ENCODE results near the gene TEAD1. TPM values are rescaled to one million over a fixed set of nuclear protein-coding genes. Genes with fewer than 3 reads are reported as not detected.
A peak's percentile ranks its signal among the peaks of the same experiment; 100 is the strongest.

TEAD1 gene
- total and polyA plus RNA-seq, 9 of the 15 experiments (the other 6 are each of a cell fraction or from before 2014, with no cell fraction given), result 1.7 to 17.7 (median 10.8) TPM

GRCh38 chr11:12867531-12867930 is 193.3 kb downstream of the TEAD1 start (continued):
- no peak for TF ChIP-seq CEBPZ (IDR thresholded peaks at IDR 0.05; ENCODE audit: borderline replicate concordance, low read depth, low read length)
- no peak for TF ChIP-seq LCOR (CRISPR knock-in tag; IDR thresholded peaks at IDR 0.05)
- TF ChIP-seq ZNF12 (CRISPR knock-in tag; IDR thresholded peaks at IDR 0.05), result no peak
- no peak for TF ChIP-seq ILK (tag; IDR thresholded peaks at IDR 0.05; ENCODE audit: borderline replicate concordance, low read depth)
- no peak for TF ChIP-seq SIX5 (IDR thresholded peaks at IDR 0.05; ENCODE audit: borderline replicate concordance in 1 of 2, insufficient read depth in 1 of 2, low read depth in 1 of 2, low read length in 2 of 2)
- 0 out of 2 replicates have a peak, but pooled peaks have one; percentile 15 for TF ChIP-seq DMBX1 (CRISPR knock-in tag; IDR thresholded peaks at IDR 0.05; ENCODE audit: borderline replicate concordance)
- TF ChIP-seq MIER1 (IDR thresholded peaks at IDR 0.05; ENCODE audit: low read depth), result no peak
- TF ChIP-seq DPF2 (IDR thresholded peaks at IDR 0.05), result 0 out of 2 replicates have a peak, but pooled peaks have one; percentile 10
- TF ChIP-seq STAT5A (IDR thresholded peaks at IDR 0.05; ENCODE audit: borderline replicate concordance, low read length), result no peak
- peak; percentile 75; the same call in 1 of the 2 replicates for TF ChIP-seq CTBP1 (IDR thresholded peaks at IDR 0.05; ENCODE audit: borderline replicate concordance)
- TF ChIP-seq BCL6 (CRISPR knock-in tag; IDR thresholded peaks at IDR 0.05), result no peak
